ENCODE data around the gene TEN1. TPM values are rescaled to one million over a fixed set of nuclear protein-coding genes. Genes with fewer than 3 reads are reported as not detected.
A peak's percentile ranks its signal among the peaks of the same experiment; 100 is the strongest.

TEN1 gene
- total RNA-seq, 1 experiment from 2014 or later: 19.3 TPM

DNA sequence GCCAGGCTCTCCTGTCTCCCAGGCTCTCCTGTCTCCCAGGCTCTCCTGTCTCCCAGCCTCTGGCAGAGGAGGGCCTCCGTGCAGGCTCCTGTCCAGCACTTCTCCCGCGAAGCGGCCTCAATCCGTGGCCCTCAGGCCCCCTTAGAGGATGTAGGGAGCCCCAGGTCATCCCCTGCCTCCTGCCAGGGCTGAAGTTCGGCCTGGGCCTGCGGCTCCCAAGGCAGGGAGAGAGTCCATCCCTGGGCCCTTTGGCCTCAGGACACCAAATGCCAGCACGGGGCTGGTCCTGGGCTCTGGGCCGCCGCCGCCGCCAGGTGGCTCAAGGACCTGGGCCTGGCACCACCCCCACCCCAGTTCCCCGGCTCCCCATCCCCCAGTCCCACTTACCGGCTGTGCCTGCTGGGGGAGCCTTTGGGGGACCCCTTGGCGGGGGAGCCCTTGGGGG lies 47.7 kb downstream of the TEN1 start:
- H2AK5ac ChIP-seq (ENCODE audit: insufficient read length, low read length): no peak overlapping the region
- peaks cover 2% of the 10 kb centered on the region; the same call in 1 of the 2 replicates for H3K4me1 ChIP-seq (ENCODE audit: insufficient read depth, low read length)
- DNase-seq: peak; percentile 46
- H3K27ac ChIP-seq (ENCODE audit: insufficient read length, low read depth, low read length): no peak overlapping the region
- no peak overlapping the region for H2BK12ac ChIP-seq (ENCODE audit: insufficient read length, low read depth, low read length)
- H3K9ac ChIP-seq (ENCODE audit: extremely low read depth, insufficient read length, low read length): no peak overlapping the region
- H3K4me1 Mint-ChIP-seq: peaks cover 10 to 18% of the 10 kb centered on the region in 2 experiments
- no peak overlapping the region for H3T11ph ChIP-seq (ENCODE audit: low read length)
- H3K23me2 ChIP-seq (ENCODE audit: insufficient read length, low read depth, low read length, poor library complexity, severe bottlenecking): no peaks in the 10 kb centered on the region
- peak overlapping the region; percentile 35; the same call in 1 of the 2 replicates for H3K14ac ChIP-seq (ENCODE audit: insufficient read depth, low read length)
- H2BK120ac ChIP-seq (ENCODE audit: low read depth, low read length, poor library complexity, severe bottlenecking): no peak overlapping the region
- H3K27ac Mint-ChIP-seq: no peak overlapping the region
- no peak overlapping the region for H3K4ac ChIP-seq (ENCODE audit: low read depth, low read length)
- H3K4me2 ChIP-seq (ENCODE audit: insufficient read depth, insufficient read length, low read length): no peak overlapping the region
- no peak overlapping the region for H3K4me3 Mint-ChIP-seq
- no peaks in the 10 kb centered on the region for H3K79me1 ChIP-seq (ENCODE audit: insufficient read depth, low read depth, low read length, poor library complexity, severe bottlenecking)
- H3K23ac ChIP-seq (ENCODE audit: insufficient read length, low read depth, low read length): no peak overlapping the region
- H3K9me3 ChIP-seq (ENCODE audit: control insufficient read depth, low read depth, low read length): no peaks in the 10 kb centered on the region
- H3K36me3 Mint-ChIP-seq (ENCODE audit: insufficient read depth in 1 of 3, low read depth in 3 of 3): no peaks in the 10 kb centered on the region
- no peak overlapping the region for H3K56ac ChIP-seq (ENCODE audit: insufficient read length, low read depth, low read length)
- H2AFZ ChIP-seq (ENCODE audit: low read length): no peak overlapping the region
- H3K27me3 ChIP-seq (ENCODE audit: insufficient read depth, low read length): no peaks in the 10 kb centered on the region
- no CpG with 5 or more reads among the region's 15 CpGs for WGBS (ENCODE audit: extremely low coverage, insufficient read length, low lambda C conversion rate)
- no peak overlapping the region for H4K91ac ChIP-seq (ENCODE audit: insufficient read length, low read depth, low read length)
- H4K5ac ChIP-seq (ENCODE audit: insufficient read length, low read depth, low read length): no peak overlapping the region
- H3K27me3 Mint-ChIP-seq (ENCODE audit: low read depth): peaks cover 5% of the 10 kb centered on the region; the same call in 1 of the 2 replicates
- H2BK20ac ChIP-seq (ENCODE audit: low read depth, low read length, poor library complexity, severe bottlenecking): no peak overlapping the region
- H4K20me1 ChIP-seq (ENCODE audit: control insufficient read depth, insufficient read depth, insufficient read length): no peaks in the 10 kb centered on the region
- H2BK15ac ChIP-seq (ENCODE audit: low read depth, low read length): no peak overlapping the region
- no peak overlapping the region for H4K8ac ChIP-seq (replicated peaks; ENCODE audit: insufficient read length, low read depth, low read length)
- no peak for TF ChIP-seq CTCF (conservative IDR thresholded peaks at IDR 0.05)
- no peak overlapping the region for H3K18ac ChIP-seq (ENCODE audit: insufficient read length, low read depth, low read length)
- H3K9me3 Mint-ChIP-seq: no peaks in the 10 kb centered on the region; a peak in 1 of 5 replicates
- no peaks in the 10 kb centered on the region for H3K79me2 ChIP-seq (ENCODE audit: insufficient read depth, low read length)
- no peak overlapping the region for H2BK5ac ChIP-seq (ENCODE audit: insufficient read length, low read length)

Data from H9 (cell line).